ENCODE data around the gene ZMYM4.
A peak's percentile ranks its signal among the peaks of the same experiment; 100 is the strongest.

ZMYM4 gene

DNA sequence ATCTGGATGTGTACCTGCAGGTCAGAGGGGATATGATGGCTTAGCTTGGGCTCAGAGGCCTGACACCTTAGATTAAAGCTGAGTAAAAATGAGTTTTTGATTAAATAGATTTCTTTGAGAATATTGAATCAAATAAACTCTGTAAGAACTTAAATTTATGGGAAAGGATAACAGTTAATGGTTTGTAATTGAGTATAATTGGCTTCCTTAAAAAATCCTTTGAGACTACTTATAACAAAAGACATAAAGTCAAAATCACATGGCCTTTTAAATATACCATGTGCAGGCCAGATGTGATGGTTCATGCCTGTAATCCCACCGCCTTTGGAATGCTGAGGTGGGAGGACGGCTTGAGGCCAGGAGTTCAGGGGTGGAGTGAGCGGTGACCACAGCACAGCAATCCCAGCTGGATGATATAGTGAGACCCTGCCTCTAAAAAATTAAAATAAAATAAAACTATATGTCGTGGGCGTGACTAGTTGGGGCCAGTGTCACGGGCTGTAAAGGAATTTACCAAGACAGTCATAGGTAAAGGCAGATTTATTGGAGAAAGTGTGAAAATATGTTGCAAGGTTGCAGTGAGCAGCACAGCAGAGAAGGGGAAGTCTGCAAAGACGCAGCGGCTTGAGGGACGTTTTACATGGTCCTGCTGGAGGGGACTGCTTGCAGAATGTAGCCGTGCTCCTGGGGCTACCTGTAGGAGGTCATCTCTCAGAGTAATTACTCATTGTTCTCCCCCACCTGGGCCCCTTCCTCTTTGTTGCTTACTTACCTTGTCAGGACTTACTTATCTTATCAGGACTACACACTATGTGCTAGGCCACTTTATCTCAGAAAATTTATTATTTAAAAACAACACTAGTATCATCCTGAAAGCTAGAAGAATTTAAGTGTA lies 122.3 kb downstream of the ZMYM4 start:
- Histone ChIP-seq H3K27ac (ENCODE audit: insufficient read depth in 1 of 2, low read depth in 1 of 2, low read length in 2 of 2, poor library complexity in 1 of 2, severe bottlenecking in 2 of 2) (no peak overlapping the region), H3K4me1 (ENCODE audit: control extremely low read depth in 1 of 4, control insufficient read depth in 4 of 4, insufficient read depth in 4 of 4, low read length in 3 of 4) (no peaks in the 10 kb centered on the region), H3K4me3 (ENCODE audit: control insufficient read depth in 1 of 7, extremely low read depth in 1 of 7, insufficient read depth in 4 of 7, low read depth in 2 of 7, low read length in 6 of 7) (no peak overlapping the region), H3K27me3 (replicated peaks in 2 of 5; ENCODE audit: control insufficient read depth in 4 of 5, insufficient read depth in 5 of 5, low read length in 4 of 5) (no peaks in the 10 kb centered on the region), H3K9me3 (ENCODE audit: control extremely low read depth in 1 of 5, control insufficient read depth in 4 of 5, insufficient read depth in 2 of 5, low read depth in 1 of 5, low read length in 4 of 5) (no peaks in the 10 kb centered on the region), H3K36me3 (ENCODE audit: control insufficient read depth in 4 of 4, insufficient read depth in 4 of 4, low read length in 3 of 4) (peaks cover 17 to 71% (median 49%) of the 10 kb centered on the region in 4 experiments)
- ChIA-PET CTCF (no interaction called here), POLR2A (no interaction called here)
- DNase-seq, result no peak
- WGBS (ENCODE audit: insufficient coverage), result 99% methylated on average over 9 of the region's 10 CpGs

DNA sequence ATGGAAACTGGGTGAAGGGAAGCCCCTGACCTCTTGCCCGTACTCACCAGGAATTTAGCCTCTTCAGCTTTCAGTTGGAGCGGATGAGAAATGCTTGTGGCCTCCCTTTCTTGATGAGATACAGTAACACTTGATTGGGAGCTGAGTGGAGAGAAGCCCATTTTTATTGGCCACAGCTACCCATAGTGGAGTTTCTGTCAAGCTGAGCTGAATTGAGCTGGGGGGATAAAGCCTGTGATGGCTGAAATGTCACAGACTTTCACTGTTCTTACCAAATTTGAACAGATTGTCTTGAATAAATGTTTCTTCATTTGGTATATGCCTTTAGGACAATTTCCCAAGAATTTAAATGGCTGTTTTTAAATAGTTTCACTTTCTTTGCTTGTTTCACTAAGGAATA lies 125.9 kb downstream of the ZMYM4 start:
- no peak for DNase-seq
- CTCF ChIA-PET, result interaction anchor here (0.6 to 1.3 kb wide), 3 partner anchors 21 to 165 kb away, joined by 3 to 5 read pairs (median 4); no protein-coding TSS in a partner anchor
- Histone ChIP-seq H3K36me3 (ENCODE audit: control insufficient read depth in 4 of 4, insufficient read depth in 4 of 4, low read length in 3 of 4) (peaks cover 16 to 76% (median 54%) of the 10 kb centered on the region in 4 experiments), H3K4me1 (ENCODE audit: control extremely low read depth in 1 of 4, control insufficient read depth in 4 of 4, insufficient read depth in 4 of 4, low read length in 3 of 4) (peaks cover 0 to 4% (median 0%) of the 10 kb centered on the region in 4 experiments), H3K27me3 (replicated peaks in 2 of 5; ENCODE audit: control insufficient read depth in 4 of 5, insufficient read depth in 5 of 5, low read length in 4 of 5) (no peaks in the 10 kb centered on the region), H3K4me3 (ENCODE audit: control insufficient read depth in 1 of 7, extremely low read depth in 1 of 7, insufficient read depth in 4 of 7, low read depth in 2 of 7, low read length in 6 of 7) (no peak overlapping the region), H3K9me3 (ENCODE audit: control extremely low read depth in 1 of 5, control insufficient read depth in 4 of 5, insufficient read depth in 2 of 5, low read depth in 1 of 5, low read length in 4 of 5) (no peaks in the 10 kb centered on the region), H3K27ac (ENCODE audit: insufficient read depth in 1 of 2, low read depth in 1 of 2, low read length in 2 of 2, poor library complexity in 1 of 2, severe bottlenecking in 2 of 2) (no peak overlapping the region)
- POLR2A ChIA-PET, result no interaction called here
- 100% methylated on average over 2 of the region's 2 CpGs for WGBS (ENCODE audit: insufficient coverage)

DNA sequence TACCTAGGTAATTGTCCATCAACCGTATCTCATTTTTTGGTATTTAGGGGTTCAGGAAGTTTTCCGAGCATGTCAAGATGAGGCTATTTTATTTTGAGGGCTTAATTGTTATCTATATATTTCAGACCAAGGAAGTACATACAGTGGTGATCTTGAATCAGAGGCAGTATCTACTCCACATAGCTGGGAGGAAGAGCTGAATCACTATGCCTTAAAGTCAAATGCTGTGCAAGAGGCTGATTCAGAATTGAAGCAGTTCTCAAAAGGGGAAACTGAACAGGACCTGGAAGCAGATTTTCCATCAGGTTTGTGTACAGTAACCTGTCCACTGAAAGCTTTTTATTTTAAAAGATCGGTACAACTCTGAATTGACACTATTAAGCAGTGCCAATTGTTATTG lies 130.2 kb downstream of the ZMYM4 start:
- POLR2A ChIA-PET, result no interaction called here
- peaks cover 28 to 88% (median 50%) of the 10 kb centered on the region in 4 experiments for H3K36me3 ChIP-seq (ENCODE audit: control insufficient read depth in 4 of 4, insufficient read depth in 4 of 4, low read length in 3 of 4)
- no peaks in the 10 kb centered on the region for H3K27me3 ChIP-seq (replicated peaks in 2 of 5; ENCODE audit: control insufficient read depth in 4 of 5, insufficient read depth in 5 of 5, low read length in 4 of 5)
- WGBS (ENCODE audit: insufficient coverage), result no CpG with 5 or more reads among the region's 3 CpGs
- no peak overlapping the region for H3K4me3 ChIP-seq (ENCODE audit: control insufficient read depth in 1 of 7, extremely low read depth in 1 of 7, insufficient read depth in 4 of 7, low read depth in 2 of 7, low read length in 6 of 7)
- H3K4me1 ChIP-seq (ENCODE audit: control extremely low read depth in 1 of 4, control insufficient read depth in 4 of 4, insufficient read depth in 4 of 4, low read length in 3 of 4), result peaks cover 0 to 4% (median 0%) of the 10 kb centered on the region in 4 experiments
- no peaks in the 10 kb centered on the region for H3K9me3 ChIP-seq (ENCODE audit: control extremely low read depth in 1 of 5, control insufficient read depth in 4 of 5, insufficient read depth in 2 of 5, low read depth in 1 of 5, low read length in 4 of 5)
- DNase-seq, result peak in 2 of 3 donors; percentile 31 to 45
- H3K27ac ChIP-seq (ENCODE audit: insufficient read depth in 1 of 2, low read depth in 1 of 2, low read length in 2 of 2, poor library complexity in 1 of 2, severe bottlenecking in 2 of 2), result no peak overlapping the region
- CTCF ChIA-PET, result interaction anchor here (0.8 to 1.0 kb wide), 2 partner anchors 9 to 315 kb away, joined by 3 read pairs; no protein-coding TSS in a partner anchor

DNA sequence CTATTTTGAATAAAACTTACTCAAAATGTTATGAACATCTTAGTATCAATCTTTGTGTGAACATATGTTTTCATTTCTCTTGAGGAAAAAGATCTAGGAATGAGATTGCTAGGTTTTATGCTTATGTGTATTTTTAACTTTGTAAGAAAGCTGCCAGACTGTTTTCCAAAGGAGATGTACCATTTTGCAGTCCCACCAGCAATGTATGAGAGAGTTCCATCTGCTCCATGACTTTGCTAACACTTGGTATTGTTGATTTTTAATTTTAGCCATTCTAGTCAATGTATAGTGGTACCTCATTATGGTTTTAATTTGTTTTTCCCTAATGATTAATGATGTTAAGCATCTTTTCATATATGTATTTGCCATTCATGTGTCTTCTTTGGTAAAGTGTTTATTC lies 132.5 kb downstream of the ZMYM4 start:
- peaks cover 25 to 90% (median 45%) of the 10 kb centered on the region in 4 experiments for H3K36me3 ChIP-seq (ENCODE audit: control insufficient read depth in 4 of 4, insufficient read depth in 4 of 4, low read length in 3 of 4)
- DNase-seq, result no peak

DNA sequence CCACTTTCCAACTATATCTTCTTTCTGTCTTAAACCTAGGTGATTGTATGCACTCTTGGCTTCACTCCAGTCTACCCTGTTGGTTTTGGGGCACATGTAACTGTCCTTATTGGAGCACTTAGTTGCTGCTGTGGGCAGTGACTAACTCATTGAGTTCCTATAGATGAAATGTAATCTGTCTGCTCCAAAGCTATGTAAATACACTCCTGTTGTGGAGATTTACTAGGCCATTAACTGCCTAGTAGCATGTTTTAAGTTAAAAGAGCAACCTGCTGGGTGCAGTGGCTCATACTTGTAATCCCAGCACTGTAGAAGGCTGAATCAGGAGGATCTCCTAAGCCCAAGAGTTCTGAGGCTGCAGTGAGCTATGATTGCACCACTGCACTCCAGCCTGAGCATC lies 137.6 kb downstream of the ZMYM4 start:
- no peak overlapping the region for H3K4me3 ChIP-seq (ENCODE audit: control insufficient read depth in 1 of 7, extremely low read depth in 1 of 7, insufficient read depth in 4 of 7, low read depth in 2 of 7, low read length in 6 of 7)
- ChIA-PET CTCF (no interaction called here), POLR2A (no interaction called here)
- DNase-seq, result no peak
- peaks cover 26 to 81% (median 50%) of the 10 kb centered on the region in 4 experiments for H3K36me3 ChIP-seq (ENCODE audit: control insufficient read depth in 4 of 4, insufficient read depth in 4 of 4, low read length in 3 of 4)
- no peaks in the 10 kb centered on the region for H3K4me1 ChIP-seq (ENCODE audit: control extremely low read depth in 1 of 4, control insufficient read depth in 4 of 4, insufficient read depth in 4 of 4, low read length in 3 of 4)
- H3K9me3 ChIP-seq (ENCODE audit: control extremely low read depth in 1 of 5, control insufficient read depth in 4 of 5, insufficient read depth in 2 of 5, low read depth in 1 of 5, low read length in 4 of 5), result peaks cover 0 to 8% (median 0%) of the 10 kb centered on the region in 5 experiments
- H3K27me3 ChIP-seq (replicated peaks in 2 of 5; ENCODE audit: control insufficient read depth in 4 of 5, insufficient read depth in 5 of 5, low read length in 4 of 5), result no peaks in the 10 kb centered on the region
- no peak overlapping the region for H3K27ac ChIP-seq (ENCODE audit: insufficient read depth in 1 of 2, low read depth in 1 of 2, low read length in 2 of 2, poor library complexity in 1 of 2, severe bottlenecking in 2 of 2)

More for the DNA sequence above, 132.5 kb downstream of the ZMYM4 start:
- H3K4me1 ChIP-seq (ENCODE audit: control extremely low read depth in 1 of 4, control insufficient read depth in 4 of 4, insufficient read depth in 4 of 4, low read length in 3 of 4), result peaks cover 0 to 4% (median 0%) of the 10 kb centered on the region in 4 experiments
- no peaks in the 10 kb centered on the region for H3K9me3 ChIP-seq (ENCODE audit: control extremely low read depth in 1 of 5, control insufficient read depth in 4 of 5, insufficient read depth in 2 of 5, low read depth in 1 of 5, low read length in 4 of 5)
- H3K27me3 ChIP-seq (replicated peaks in 2 of 5; ENCODE audit: control insufficient read depth in 4 of 5, insufficient read depth in 5 of 5, low read length in 4 of 5), result no peaks in the 10 kb centered on the region
- no peak overlapping the region for H3K4me3 ChIP-seq (ENCODE audit: control insufficient read depth in 1 of 7, extremely low read depth in 1 of 7, insufficient read depth in 4 of 7, low read depth in 2 of 7, low read length in 6 of 7)
- CTCF ChIA-PET, result no interaction called here
- no peak overlapping the region for H3K27ac ChIP-seq (ENCODE audit: insufficient read depth in 1 of 2, low read depth in 1 of 2, low read length in 2 of 2, poor library complexity in 1 of 2, severe bottlenecking in 2 of 2)
- POLR2A ChIA-PET, result interaction anchor here (0.6 kb wide), 1 partner anchor 852 kb away, joined by 3 read pairs; no protein-coding TSS in a partner anchor

DNA sequence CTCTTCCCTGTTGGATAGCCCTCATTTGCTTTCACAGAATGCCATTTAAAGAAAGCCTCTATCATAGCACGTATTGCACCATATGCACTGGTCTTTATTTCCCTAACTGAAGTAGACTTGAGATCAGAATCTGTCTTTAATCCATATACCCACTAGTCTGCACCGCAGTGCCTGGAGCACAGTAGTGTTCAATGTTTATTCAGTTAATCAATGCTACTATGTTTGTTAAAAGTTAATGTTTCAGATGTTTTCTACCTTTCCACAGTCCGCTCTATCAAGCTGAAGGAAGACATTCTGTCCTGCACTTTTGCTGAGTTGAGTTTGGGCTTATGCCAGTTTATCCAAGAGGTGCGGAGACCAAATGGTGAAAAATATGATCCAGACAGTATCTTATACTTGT lies 139.2 kb downstream of the ZMYM4 start:
- no peak overlapping the region for H3K27ac ChIP-seq (ENCODE audit: insufficient read depth in 1 of 2, low read depth in 1 of 2, low read length in 2 of 2, poor library complexity in 1 of 2, severe bottlenecking in 2 of 2)
- 100% methylated on average over 2 of the region's 4 CpGs for WGBS (ENCODE audit: insufficient coverage)
- ChIA-PET POLR2A (no interaction called here), CTCF (interaction anchor here (1.4 kb wide), 1 partner anchor 9 kb away, joined by 3 read pairs; no protein-coding TSS in a partner anchor)
- peaks cover 26 to 66% (median 42%) of the 10 kb centered on the region in 4 experiments for H3K36me3 ChIP-seq (ENCODE audit: control insufficient read depth in 4 of 4, insufficient read depth in 4 of 4, low read length in 3 of 4)
- H3K4me1 ChIP-seq (ENCODE audit: control extremely low read depth in 1 of 4, control insufficient read depth in 4 of 4, insufficient read depth in 4 of 4, low read length in 3 of 4), result no peaks in the 10 kb centered on the region
- no peak for DNase-seq
- no peak overlapping the region for H3K4me3 ChIP-seq (ENCODE audit: control insufficient read depth in 1 of 7, extremely low read depth in 1 of 7, insufficient read depth in 4 of 7, low read depth in 2 of 7, low read length in 6 of 7)
- H3K27me3 ChIP-seq (replicated peaks in 2 of 5; ENCODE audit: control insufficient read depth in 4 of 5, insufficient read depth in 5 of 5, low read length in 4 of 5), result no peaks in the 10 kb centered on the region
- peaks cover 0 to 8% (median 0%) of the 10 kb centered on the region in 5 experiments for H3K9me3 ChIP-seq (ENCODE audit: control extremely low read depth in 1 of 5, control insufficient read depth in 4 of 5, insufficient read depth in 2 of 5, low read depth in 1 of 5, low read length in 4 of 5)

DNA sequence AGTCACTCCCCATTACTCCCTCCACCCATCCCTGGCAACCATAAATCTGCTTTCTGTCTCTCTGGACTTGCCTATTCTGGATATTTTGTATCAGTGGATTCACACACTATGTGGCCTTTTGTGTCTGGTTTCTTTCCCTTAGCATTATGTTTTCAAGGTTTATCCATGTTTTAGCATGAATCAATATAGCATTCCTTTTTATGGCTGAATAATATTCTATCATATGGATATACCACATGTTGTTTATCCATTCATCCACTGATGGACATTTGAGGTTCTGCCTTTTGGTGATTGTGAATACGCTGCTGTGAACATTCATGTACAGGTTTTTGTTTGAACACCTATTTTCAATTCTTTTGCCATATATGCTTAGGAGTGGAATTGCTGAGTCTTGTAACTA lies 140.4 kb downstream of the ZMYM4 start:
- peaks cover 24 to 55% (median 38%) of the 10 kb centered on the region in 4 experiments for H3K36me3 ChIP-seq (ENCODE audit: control insufficient read depth in 4 of 4, insufficient read depth in 4 of 4, low read length in 3 of 4)
- WGBS (ENCODE audit: insufficient coverage), result 100% methylated on average over 1 of the region's 1 CpG
- no peak overlapping the region for H3K27ac ChIP-seq (ENCODE audit: insufficient read depth in 1 of 2, low read depth in 1 of 2, low read length in 2 of 2, poor library complexity in 1 of 2, severe bottlenecking in 2 of 2)
- no peak overlapping the region for H3K4me3 ChIP-seq (ENCODE audit: control insufficient read depth in 1 of 7, extremely low read depth in 1 of 7, insufficient read depth in 4 of 7, low read depth in 2 of 7, low read length in 6 of 7)
- H3K9me3 ChIP-seq (ENCODE audit: control extremely low read depth in 1 of 5, control insufficient read depth in 4 of 5, insufficient read depth in 2 of 5, low read depth in 1 of 5, low read length in 4 of 5), result peaks cover 0 to 8% (median 0%) of the 10 kb centered on the region in 5 experiments
- DNase-seq, result no peak
- CTCF ChIA-PET, result no interaction called here
- POLR2A ChIA-PET, result no interaction called here
- no peaks in the 10 kb centered on the region for H3K4me1 ChIP-seq (ENCODE audit: control extremely low read depth in 1 of 4, control insufficient read depth in 4 of 4, insufficient read depth in 4 of 4, low read length in 3 of 4)
- no peaks in the 10 kb centered on the region for H3K27me3 ChIP-seq (replicated peaks in 2 of 5; ENCODE audit: control insufficient read depth in 4 of 5, insufficient read depth in 5 of 5, low read length in 4 of 5)

Data from common myeloid progenitor, CD34-positive (primary cell).